LHCN-M2 (cell line): ENCODE results near the gene BAD. TPM values are rescaled to one million over a fixed set of nuclear protein-coding genes. Genes with fewer than 3 reads are reported as not detected.
A peak's percentile ranks its signal among the peaks of the same experiment; 100 is the strongest.
"Not testable (repeated sequence)": the region's sequence is repeated elsewhere in the genome, so short reads cannot be mapped to it uniquely, and the experiment has no call there.

Experiments used
- DNase-seq: peaks from one replicate; pipeline ENCODE4 v3.0.0-alpha.2; 2012; ENCODE audit warnings: low read depth
- total RNA-seq: library from RNA; depleted of rRNA; stranded (reverse); fragments of >200 nt; gene quantifications from 2 replicates; pipeline ENCODE4 v1.2.3, GENCODE V29; 2014

BAD gene
- total RNA-seq, 1 experiment from 2014 or later, result 92.3 TPM

DNA sequence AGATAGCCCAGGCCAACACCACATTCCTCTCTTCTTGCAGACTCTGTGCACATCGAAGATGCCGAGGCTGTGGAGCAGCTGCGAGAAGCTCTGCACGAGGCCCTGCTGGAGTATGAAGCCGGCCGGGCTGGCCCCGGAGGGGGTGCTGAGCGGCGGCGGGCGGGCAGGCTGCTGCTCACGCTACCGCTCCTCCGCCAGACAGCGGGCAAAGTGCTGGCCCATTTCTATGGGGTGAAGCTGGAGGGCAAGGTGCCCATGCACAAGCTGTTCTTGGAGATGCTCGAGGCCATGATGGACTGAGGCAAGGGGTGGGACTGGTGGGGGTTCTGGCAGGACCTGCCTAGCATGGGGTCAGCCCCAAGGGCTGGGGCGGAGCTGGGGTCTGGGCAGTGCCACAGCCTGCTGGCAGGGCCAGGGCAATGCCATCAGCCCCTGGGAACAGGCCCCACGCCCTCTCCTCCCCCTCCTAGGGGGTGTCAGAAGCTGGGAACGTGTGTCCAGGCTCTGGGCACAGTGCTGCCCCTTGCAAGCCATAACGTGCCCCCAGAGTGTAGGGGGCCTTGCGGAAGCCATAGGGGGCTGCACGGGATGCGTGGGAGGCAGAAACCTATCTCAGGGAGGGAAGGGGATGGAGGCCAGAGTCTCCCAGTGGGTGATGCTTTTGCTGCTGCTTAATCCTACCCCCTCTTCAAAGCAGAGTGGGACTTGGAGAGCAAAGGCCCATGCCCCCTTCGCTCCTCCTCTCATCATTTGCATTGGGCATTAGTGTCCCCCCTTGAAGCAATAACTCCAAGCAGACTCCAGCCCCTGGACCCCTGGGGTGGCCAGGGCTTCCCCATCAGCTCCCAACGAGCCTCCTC is 31.4 kb upstream of the BAD start:
- DNase-seq, result not testable (repeated sequence)

DNA sequence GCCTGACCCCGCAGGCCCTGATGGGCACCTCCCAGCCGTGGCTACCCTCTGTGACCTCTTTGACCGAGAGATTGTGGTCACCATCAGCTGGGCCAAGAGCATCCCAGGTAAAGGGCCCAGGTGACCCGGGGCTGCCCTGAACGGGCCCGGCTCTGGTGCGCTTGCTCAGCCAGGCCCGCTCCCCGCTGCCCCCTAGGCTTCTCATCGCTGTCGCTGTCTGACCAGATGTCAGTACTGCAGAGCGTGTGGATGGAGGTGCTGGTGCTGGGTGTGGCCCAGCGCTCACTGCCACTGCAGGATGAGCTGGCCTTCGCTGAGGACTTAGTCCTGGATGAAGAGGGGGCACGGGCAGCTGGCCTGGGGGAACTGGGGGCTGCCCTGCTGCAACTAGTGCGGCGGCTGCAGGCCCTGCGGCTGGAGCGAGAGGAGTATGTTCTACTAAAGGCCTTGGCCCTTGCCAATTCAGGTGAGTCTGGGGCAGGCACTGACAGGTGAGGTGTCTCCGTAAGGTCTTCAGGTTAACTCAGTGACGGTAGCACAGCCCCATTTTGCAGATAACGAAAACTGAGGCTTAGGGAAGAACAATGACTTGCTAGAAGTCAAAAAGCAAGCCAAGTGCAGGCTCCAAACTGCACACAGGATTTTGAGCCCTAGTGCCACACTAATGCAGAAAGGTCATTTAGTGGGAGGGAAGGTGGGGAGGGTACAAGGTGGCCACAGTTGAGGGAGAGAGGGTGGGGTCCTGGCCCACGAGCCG is 30.5 kb upstream of the BAD start:
- DNase-seq, result no peak

DNA sequence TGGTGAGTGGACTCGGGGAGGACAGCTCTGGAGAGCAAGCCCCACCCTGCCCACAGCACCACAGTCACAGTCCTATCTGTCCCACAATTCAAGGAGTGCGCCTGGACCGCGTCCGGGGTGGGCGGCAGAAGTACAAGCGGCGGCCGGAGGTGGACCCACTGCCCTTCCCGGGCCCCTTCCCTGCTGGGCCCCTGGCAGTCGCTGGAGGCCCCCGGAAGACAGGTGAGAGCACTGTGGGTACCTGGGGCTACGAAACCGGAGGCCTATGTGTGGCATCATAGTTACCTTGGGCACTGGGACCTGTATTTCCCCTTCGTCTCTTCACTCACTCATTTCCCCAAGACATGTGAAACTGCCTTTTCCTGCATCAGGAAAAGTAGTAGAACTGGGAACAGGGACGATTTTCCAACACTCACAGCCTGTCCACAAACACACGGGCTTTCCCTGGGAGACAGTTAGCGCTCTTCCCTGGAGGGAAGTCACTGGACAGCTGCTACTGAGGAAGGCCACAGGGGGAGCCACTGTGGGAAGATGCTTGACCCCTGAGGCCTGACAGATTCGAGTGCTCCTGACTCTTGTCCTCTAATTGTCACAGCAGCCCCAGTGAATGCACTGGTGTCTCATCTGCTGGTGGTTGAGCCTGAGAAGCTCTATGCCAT is 29.8 kb upstream of the BAD start:
- peak; percentile 38 for DNase-seq

DNA sequence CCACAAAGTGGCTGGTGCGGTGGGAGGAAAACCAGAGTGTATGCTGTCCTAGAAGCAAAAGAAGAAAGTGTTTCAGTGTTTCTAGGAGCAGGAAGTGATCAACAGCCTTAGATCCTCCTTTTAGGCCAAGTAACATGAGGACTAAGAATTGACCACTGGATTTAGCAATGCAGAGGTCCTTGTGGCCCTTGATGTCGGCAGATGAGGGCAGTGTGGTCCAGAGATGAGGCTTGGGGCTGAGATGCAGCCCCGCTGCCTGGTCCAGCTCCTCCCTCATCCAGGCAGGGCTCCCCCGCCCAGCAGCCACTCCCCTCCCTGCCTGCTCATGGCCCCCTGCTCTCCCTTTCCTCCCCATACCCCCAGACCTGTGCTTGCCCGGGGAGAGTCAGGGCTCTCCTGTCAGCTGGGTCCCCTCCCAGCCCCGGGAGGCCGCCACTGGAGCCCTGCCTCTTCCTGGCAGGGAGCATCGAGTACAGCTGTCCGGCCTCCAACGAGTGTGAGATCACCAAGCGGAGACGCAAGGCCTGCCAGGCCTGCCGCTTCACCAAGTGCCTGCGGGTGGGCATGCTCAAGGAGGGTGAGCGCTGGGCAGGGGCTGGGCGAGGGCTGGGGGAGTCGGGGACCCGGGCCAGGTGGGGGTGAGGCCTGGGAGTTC is 29.2 kb upstream of the BAD start:
- DNase-seq, result peak; percentile 54

DNA sequence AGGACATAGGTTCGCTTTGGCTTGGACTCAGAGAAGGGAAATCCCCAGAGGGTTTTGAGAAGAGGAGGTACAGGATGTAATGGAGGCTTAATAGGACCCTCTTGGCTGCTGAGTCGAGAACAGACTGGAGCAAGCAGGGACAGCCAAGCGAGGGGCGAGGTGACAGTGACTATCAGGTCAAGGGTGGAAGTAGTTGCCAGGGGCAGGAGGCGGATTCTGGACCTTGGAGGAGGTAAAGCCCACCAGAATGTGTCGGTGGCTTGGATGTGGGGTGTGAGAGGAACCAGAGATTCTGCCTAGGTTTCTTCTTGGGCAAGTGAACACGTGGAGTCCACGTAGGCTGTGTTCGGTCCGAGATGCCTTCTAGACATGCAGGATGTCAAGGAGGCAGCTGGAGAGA is 28.5 kb upstream of the BAD start:
- no peak for DNase-seq

DNA sequence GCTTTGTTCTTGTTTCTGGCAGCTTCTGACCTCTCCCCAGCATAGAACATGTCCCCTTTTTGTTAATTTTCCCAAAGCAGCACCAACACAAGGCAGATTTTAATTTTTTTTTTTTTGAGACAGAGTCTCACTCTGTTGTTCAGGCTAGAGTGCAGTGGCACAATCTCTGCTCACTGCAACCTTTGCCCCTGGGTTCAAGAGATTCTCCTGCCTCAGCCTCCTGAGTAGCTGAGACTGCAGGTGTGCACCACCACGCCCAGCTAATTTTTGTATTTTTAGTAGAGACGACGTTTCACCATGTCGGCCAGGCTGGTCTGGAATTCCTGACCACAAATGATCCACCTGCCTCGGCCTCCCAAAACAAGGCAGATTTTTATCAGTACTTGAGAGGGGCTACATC is 23.3 kb upstream of the BAD start:
- not testable (repeated sequence) for DNase-seq

DNA sequence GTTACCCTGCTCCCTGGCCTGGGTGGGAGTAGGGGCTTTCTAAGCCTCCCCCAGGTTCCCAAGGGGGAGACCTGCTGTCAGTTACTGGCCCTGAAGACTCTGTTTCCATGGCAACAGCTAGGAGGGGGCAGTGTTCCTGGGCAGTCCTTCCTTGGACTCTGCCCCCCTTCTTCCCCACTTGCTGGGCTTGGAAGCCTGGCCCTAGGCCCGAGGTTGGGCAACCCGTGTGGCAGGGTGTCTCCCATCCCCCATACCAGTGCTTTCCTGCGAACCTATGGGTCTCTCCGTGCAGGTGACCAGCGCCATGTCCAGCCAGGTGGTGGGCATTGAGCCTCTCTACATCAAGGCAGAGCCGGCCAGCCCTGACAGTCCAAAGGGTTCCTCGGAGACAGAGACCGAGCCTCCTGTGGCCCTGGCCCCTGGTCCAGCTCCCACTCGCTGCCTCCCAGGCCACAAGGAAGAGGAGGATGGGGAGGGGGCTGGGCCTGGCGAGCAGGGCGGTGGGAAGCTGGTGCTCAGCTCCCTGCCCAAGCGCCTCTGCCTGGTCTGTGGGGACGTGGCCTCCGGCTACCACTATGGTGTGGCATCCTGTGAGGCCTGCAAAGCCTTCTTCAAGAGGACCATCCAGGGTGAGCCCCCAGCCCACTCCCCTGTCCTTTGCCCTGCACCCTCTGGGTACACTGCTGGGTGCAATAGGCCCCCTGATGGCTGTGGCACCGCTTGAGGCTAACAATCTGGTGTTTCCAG is 22.6 kb upstream of the BAD start:
- peak; percentile 35 for DNase-seq

DNA sequence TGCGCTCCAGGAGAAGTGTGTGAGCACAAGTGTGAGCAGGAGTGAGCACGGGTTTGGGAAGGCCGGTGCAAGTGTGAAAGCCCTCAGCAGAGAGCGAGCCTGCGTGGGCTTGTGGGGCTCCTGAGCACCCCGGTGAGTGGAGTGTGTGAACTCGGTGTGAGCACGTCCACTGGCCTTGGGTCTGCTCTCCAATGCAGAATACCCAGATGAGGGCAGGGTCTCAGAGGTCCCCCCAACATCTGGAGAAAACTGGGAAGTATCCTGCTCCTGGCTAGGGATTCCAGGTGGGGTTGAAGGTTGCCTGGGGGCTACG is 22.1 kb upstream of the BAD start:
- no peak for DNase-seq

DNA sequence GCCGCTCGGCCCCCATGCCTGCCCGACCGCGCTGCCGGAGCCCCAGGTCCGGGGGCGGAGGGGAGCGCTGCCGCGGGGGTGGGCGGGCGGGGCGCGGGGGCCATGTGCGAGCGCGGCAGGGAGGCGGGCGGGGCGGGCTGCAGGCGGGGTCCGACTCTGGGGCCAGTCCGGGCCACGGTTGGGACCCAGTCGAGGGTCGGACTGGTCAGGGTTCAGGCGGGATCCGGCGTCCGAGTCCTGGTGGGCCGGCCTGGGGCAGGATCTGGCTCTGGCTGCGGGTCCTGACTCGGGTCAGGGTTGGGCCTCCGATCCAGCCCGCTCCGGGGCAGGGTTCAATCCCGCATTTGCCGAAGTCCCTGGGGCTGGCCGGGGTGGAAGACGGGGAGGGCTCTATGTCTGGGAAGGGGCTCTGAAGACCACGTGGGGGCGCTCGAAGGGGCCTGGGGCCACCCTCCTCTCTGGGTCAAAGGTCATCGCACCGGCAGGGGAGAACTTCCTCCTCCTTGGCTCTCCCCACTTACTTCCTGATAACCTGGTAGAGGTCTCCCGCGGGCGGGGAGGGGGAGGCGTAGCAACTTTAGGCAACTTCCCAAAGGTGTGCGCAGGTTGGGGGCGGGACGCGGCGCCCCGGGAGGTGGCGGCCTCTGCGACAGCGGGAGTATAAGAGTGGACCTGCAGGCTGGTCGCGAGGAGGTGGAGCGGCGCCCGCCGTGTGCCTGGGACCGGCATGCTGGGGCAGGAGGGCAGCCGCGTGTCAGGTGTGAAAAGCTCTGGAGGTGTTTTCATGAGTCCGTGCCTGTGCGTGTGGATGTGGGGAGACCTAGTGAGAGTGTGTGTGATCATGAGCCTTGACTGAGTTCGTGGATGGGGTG is 21.5 kb upstream of the BAD start:
- peak; percentile 63 for DNase-seq

DNA sequence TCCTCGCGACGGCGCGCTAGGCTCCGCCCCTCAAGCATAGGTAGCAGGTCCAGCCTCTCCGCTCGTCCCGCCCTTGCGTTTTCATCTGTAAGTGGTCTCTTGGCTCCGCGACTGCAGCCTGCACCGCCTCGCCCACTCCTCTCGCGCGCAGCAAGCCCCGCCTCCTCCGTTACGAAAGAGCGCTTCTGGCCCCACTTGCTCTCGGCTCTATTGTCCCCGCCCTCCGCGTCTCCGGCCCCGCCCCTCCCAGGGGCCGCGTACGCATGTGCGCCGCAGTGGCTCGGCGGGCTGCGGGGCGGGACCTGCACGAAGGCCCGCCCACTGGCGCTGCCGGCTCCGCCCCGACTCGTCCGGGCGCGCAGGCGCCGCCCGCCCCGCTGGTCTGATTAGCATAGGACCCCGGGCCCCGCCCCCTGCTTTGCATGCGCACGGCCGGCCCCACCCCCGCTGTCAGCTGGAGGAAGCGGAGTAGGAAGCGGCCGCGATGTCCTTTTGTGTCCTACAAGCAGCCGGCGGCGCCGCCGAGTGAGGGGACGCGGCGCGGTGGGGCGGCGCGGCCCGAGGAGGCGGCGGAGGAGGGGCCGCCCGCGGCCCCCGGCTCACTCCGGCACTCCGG is 20.7 kb upstream of the BAD start, which contains the start of gene ESRRA:
TSS of gene ESRRA (plus strand) at position 450 of the 616 bp plus-strand sequence. CDS start 1,656 bp downstream, outside the sequence.
- peak; percentile 94 for DNase-seq

DNA sequence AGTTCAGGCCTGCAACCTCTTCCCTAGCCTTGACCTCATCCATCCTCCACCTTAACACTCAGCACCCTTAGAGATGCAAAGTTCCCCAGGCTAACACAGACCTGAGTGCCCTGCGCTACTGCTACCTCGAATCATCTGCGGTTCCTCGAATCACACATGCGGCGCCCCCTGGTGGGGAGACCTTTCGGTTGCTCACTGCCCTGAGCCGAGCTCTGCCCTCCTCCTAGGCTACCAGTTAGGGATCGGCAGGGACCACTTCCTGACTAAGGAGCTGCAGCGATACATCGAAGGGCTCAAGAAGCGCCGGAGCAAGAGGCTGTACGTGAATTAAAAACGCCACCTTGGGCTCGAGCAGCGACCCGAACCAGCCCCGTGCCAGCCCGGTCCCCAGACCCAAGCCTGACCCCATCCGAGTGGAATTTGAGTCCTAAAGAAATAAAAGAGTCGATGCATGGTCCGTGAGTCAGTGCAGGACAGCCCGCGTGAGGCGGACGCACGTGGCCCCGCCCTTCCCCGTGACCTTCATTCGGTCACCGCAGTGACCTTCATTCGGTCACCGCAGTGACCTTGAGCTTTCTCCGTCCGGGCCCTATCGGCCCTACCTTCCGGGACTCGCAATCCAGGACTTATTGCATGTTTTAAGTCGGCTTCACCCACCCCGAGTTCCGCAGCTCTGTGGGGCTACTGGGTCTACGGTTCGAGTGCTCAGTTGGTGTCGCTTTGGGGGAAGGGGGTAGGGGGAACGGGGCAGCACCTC is 20.0 kb upstream of the BAD start:
- peak; percentile 89 for DNase-seq

DNA sequence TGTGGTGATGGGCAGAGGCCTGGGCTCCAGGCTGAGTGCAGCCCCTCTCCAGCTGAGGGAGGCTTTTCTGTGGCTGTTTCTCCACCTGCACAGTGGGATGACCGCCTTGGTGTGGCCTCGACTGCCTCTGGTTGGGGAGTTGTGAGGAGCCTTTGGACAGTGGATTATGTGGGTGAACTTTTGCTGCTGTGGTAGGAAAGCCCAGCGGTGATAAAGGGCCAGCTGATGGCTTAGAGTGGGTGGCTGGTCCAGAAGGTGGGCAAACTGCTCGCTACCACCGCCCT is 19.5 kb upstream of the BAD start:
- DNase-seq, result no peak

DNA sequence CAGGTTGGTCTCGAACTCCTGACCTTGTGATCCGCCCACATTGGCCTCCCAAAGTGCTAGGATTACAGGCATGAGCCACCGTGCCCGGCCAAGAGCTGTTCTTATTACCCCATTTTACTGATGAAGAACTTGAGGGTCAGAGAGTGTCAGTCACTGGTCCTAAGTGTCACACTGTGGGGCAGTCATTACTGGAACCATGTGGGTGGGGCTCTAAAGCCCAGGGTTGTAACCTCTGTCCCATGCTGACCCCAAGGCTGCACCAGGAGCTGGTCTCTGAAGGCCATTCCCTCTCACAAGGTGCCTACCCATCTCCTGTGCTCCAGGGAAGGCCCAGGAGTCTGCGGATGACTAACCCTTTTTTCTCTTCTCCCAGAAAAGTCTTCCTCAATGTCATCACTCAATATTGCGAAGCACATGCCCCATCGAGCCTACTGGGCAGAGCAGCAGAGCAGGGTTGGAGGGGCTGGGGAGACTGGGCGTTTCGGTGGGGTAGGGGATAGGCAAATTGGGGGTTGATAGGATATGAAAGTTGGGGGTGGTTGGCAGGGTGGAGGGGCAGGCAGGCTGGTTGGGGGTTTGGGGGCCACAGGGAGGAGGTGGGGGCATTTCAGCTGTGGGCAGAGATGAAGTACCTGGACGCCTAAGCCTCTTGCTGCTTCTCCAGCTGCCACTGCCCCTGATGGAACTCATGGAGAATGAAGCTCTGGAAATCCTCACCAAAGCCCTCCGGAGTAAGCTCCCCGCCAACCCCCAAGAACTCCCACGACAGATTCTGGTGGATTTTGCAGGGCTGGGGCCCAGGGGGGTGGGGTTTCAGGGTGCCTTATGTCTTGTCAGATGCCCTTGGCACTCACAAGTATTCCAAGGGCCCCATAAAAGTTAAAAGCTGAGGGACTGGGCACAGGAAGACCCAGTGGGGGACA is 18.9 kb upstream of the BAD start:
- DNase-seq, result no peak

DNA sequence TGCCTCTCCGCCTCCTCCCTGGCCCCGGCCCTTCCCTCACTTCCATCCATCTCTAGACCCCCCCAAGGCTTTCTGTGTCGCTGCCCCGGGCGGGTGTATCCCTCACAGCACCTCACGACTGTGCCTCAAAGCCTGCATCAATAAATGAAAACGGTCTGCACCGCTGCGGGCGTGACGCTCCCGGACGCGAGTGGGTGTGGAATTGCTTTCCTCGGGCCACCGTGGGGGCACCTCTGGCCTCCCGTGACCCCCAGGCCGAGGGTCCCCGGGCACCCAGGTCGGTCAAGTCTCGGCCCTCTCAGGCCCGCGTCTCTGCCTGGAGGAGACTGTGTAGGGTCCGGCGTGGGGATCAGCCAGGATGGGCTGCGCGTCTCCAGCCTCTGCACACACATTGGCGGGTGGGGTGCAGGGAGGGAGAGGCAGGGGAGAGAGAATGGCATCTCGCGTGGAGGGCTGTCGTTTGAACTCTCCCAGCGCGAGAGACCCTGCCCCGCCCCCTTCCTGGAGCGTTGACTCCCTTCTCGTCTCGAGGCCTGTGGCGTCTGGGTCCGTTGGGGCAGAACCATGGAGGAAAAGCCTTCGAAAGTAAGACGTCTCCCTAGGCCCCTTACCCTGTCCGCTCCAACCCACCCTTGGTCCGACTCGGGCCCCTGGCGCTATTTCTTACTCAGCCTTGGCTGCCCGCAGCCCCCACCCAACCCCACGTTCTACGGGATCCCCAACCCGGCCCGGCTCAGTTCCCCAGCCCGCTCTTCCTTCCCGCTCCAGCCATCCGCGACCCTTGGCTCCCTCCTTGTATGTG is 15.6 kb upstream of the BAD start, which contains the start of gene CATSPERZ:
TSS of gene CATSPERZ (plus strand) at position 512 of the 802 bp plus-strand sequence. CDS start at position 565, 53 bp downstream.
- DNase-seq, result no peak

DNA sequence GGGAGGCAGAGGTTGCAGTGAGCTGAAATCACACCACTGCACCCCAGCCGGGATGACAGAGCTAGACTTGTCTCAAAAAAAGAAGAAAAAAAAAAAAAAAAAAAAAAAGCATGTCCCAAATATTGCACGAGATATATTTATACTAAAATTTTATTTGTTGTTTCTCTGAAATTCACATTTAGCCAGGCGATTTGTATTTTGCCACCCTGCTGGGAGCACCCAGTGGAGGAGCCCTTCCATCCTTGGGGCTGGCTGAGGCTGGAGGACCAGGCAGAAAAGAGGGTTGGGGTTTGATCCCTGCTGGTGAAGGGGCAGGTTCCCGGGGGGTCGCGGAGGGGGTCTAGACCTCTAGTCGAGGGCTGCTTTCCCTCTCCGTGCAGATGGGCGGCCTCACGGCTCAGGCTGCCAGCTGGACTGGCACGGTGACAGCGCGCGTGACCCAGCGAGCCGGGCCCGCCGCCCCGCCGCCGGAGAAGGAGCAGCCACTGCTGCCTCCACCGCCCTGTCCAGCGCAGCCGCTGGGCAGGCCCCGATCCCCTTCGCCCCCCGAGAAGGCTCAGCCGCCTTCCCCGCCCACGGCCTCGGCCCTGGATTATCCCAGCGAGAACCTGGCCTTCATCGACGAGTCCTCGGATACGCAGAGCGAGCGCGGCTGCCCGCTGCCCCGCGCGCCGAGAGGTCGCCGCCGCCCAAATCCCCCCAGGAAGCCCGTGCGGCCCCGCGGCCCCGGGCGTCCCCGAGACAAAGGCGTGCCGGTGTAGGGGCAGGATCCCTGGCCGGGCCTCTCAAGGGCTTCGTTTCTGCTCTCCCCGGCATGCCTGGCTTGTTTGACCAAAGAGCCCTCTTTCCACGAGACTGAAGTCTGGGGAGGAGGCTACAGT is 14.7 kb upstream of the BAD start:
- no peak for DNase-seq
